GM12878 (cell line): Measurements from ENCODE around the gene SMAD5. TPM values are rescaled to one million over a fixed set of nuclear protein-coding genes. Genes with fewer than 3 reads are reported as not detected.

Experiments
- ATAC-seq: fragments of 200-7000 bp; cut with Tn5 transposase; 3 replicates; pipeline ENCODE4 v1.9.1; 2020; ENCODE audit warnings: mild to moderate bottlenecking, moderate library complexity
- BruUV-seq: library from RNA; stranded (reverse); fragments of 400-500 nt; replicated peaks from 2 replicates; lab custom pipeline; 2021; lab: Mats Ljungman, UMichigan
- CTCF ChIA-PET: fragments of 300-600 bp; sonication (Branson Sonifier 250); formaldehyde crosslinking; extraction: SDS; loops from one replicate; lab custom pipeline; 2021; ENCODE audit warnings: inconsistent platforms; lab: Yijun Ruan, JAX
- POLR2A ChIA-PET: fragments of 350-600 bp; formaldehyde crosslinking; extraction: SDS; loops from one replicate; lab custom pipeline; 2021; ENCODE audit warnings: inconsistent platforms; lab: Charles Lee
- RAD21 ChIA-PET: fragments of 300-600 bp; sonication (Branson Sonifier 250); formaldehyde crosslinking; loops from one replicate; lab custom pipeline; 2023; ENCODE audit warnings: antibody characterized with exemption; ENCODE audit not compliant: unreplicated experiment; lab: Charles Lee
- SMC1A ChIA-PET: fragments of 300-600 bp; sonication (Branson Sonifier 250); formaldehyde crosslinking; loops from one replicate; lab custom pipeline; 2023; ENCODE audit not compliant: unreplicated experiment, uncharacterized antibody; lab: Charles Lee
- DNase-seq: peaks from one replicate; pipeline ENCODE4 v3.0.0-alpha.2; 2011; ENCODE audit warnings: low read depth, low spot score
- FAIRE-seq: peaks from 3 replicates; lab custom pipeline; 2011; peaks lifted over from hg19 to GRCh38; lab: Jason Lieb, UNC
- H2AFZ ChIP-seq: 2 replicates; pipeline ENCODE4 v1.6.0; 2011; ENCODE audit warnings: low read depth, low read length, control low read depth; ENCODE audit not compliant: control insufficient read depth
- H3K27ac ChIP-seq: 2 replicates; pipeline ENCODE4 v1.5.1; 2011; ENCODE audit warnings: control low read depth; ENCODE audit not compliant: control insufficient read depth, insufficient read depth
- H3K27me3 ChIP-seq, 2 experiments: replicated peaks in 1 of 2; 2 replicates each; pipeline versions ENCODE4 v1.6.0 to v1.6.1; 2011; ENCODE audit warnings: low read length in 1 of 2; ENCODE audit not compliant: control insufficient read depth in 2 of 2, insufficient read depth in 2 of 2
- H3K36me3 ChIP-seq, 2 experiments: 2 replicates each; pipeline ENCODE4 v1.5.1; 2011; ENCODE audit warnings: low read length in 1 of 2; ENCODE audit not compliant: control insufficient read depth in 2 of 2, insufficient read depth in 2 of 2
- H3K4me1 ChIP-seq: 2 replicates; pipeline ENCODE4 v1.6.1; 2011; ENCODE audit warnings: mild to moderate bottlenecking, low read length, moderate library complexity, mixed read lengths; ENCODE audit not compliant: control insufficient read depth, insufficient read depth
- H3K4me2 ChIP-seq: 2 replicates; pipeline ENCODE4 v1.6.0; 2011; ENCODE audit warnings: control low read depth; ENCODE audit not compliant: control insufficient read depth, insufficient read depth
- H3K4me3 ChIP-seq: fragments of 200-600 bp; sonication (generic); 2 replicates; pipeline ENCODE4 v1.5.1; 2016
- H3K79me2 ChIP-seq: 2 replicates; pipeline ENCODE4 v1.6.0; 2011; ENCODE audit warnings: low read length; ENCODE audit not compliant: control insufficient read depth, insufficient read depth
- H3K9ac ChIP-seq: 2 replicates; pipeline ENCODE4 v1.8.0; 2011; ENCODE audit warnings: low read length, control low read depth, mixed read lengths; ENCODE audit not compliant: control insufficient read depth, insufficient read depth
- H3K9me3 ChIP-seq: replicated peaks from 3 replicates; pipeline ENCODE4 v1.5.1; 2011; ENCODE audit warnings: mild to moderate bottlenecking, low read length; ENCODE audit not compliant: control insufficient read depth, insufficient read depth
- H4K20me1 ChIP-seq: 2 replicates; pipeline ENCODE4 v1.6.0; 2011; ENCODE audit not compliant: control insufficient read depth, insufficient read depth
- BCL11A ChIP-seq: IDR thresholded peaks from 2 replicates; pipeline ENCODE4 v1.6.1; 2011; ENCODE audit warnings: low read depth, low read length
- BHLHE40 ChIP-seq, 2 experiments: fragments of 450-650 bp in 1 of 2; IDR thresholded peaks; 2 replicates each; pipeline ENCODE4 v1.6.1; 2011 to 2017; ENCODE audit warnings: low read depth in 2 of 2, borderline replicate concordance in 1 of 2, improper control_type of control experiment in 1 of 2, low read length in 1 of 2, mild to moderate bottlenecking in 1 of 2
- CBX3 ChIP-seq: fragments of 200-600 bp; sonication (generic); IDR thresholded peaks from 2 replicates; pipeline ENCODE4 v1.6.1; 2016; ENCODE audit warnings: low read depth, borderline replicate concordance
- ESRRA ChIP-seq: IDR thresholded peaks from 2 replicates; pipeline ENCODE4 v1.6.1; 2012; ENCODE audit warnings: mild to moderate bottlenecking, low read length, improper control_type of control experiment
- HDGF ChIP-seq: fragments of 450-650 bp; IDR thresholded peaks from 2 replicates; pipeline ENCODE4 v1.6.1; 2016; ENCODE audit warnings: antibody characterized with exemption
- JUNB ChIP-seq: IDR thresholded peaks from 2 replicates; pipeline ENCODE4 v1.6.1; 2016; ENCODE audit warnings: antibody characterized with exemption, mild to moderate bottlenecking
- MTA3 ChIP-seq: IDR thresholded peaks from 2 replicates; pipeline ENCODE4 v1.6.1; 2012; ENCODE audit warnings: low read length, inconsistent platforms, borderline replicate concordance
- NR2C2 ChIP-seq: IDR thresholded peaks from 2 replicates; pipeline ENCODE4 v1.6.1; 2011; ENCODE audit warnings: borderline replicate concordance, low read depth; ENCODE audit not compliant: control insufficient read depth, insufficient read length
- NR2F1 ChIP-seq: fragments of 450-650 bp; conservative IDR thresholded peaks from 2 replicates; pipeline ENCODE4 v1.6.1; 2017; ENCODE audit warnings: mild to moderate bottlenecking
- PML ChIP-seq: IDR thresholded peaks from 2 replicates; pipeline ENCODE4 v1.6.1; 2012; ENCODE audit warnings: low read length, inconsistent platforms
- POLR2AphosphoS5 ChIP-seq: IDR thresholded peaks from 2 replicates; pipeline ENCODE4 v1.6.1; 2011; ENCODE audit warnings: mild to moderate bottlenecking, low read length, inconsistent platforms
- RBBP5 ChIP-seq: fragments of 200-600 bp; sonication (generic); conservative IDR thresholded peaks from 2 replicates; pipeline ENCODE4 v1.6.1; 2016
- SMARCA5 ChIP-seq: fragments of 450-650 bp; IDR thresholded peaks from 2 replicates; pipeline ENCODE4 v1.6.1; 2017; ENCODE audit warnings: mild to moderate bottlenecking
- SP1 ChIP-seq: IDR thresholded peaks from one replicate; pipeline ENCODE4 v1.6.1; 2011; ENCODE audit warnings: low read depth, low read length
- TAF1 ChIP-seq: IDR thresholded peaks from 2 replicates; pipeline ENCODE4 v1.6.1; 2011; ENCODE audit warnings: mild to moderate bottlenecking, low read depth, low read length, borderline replicate concordance
- WGBS: methylation state at CpG from one replicate; pipeline ENCODE4 v1.1.6; 2016; ENCODE audit warnings: low lambda C conversion rate; ENCODE audit not compliant: insufficient replicate concordance, insufficient coverage; ENCODE audit errors: missing lambda C conversion rate; 5-methylcytosine and 5-hydroxymethylcytosine counted together
- in situ Hi-C: fragments of 300-500 bp; cut with MboI; formaldehyde crosslinking; loops from 9 replicates; pipeline ENCODE4 v1.14.3; 2018; ENCODE audit warnings: mixed read lengths
- intact Hi-C: fragments of 100-400 bp; cut with micrococcal nuclease; formaldehyde crosslinking; loops from one replicate; pipeline ENCODE4 v1.14.2; 2022; ENCODE audit not compliant: unreplicated experiment
- polyA plus RNA-seq, 11 experiments: library from polyadenylated mRNA; depleted of rRNA in 4 of 11; unstranded in 6 of 11; stranded (reverse) in 5 of 11; fragments of >200 nt; fragmentation: Nextera tagmentation in 4 of 11; fragmentation: Illumina TruSeq in 1 of 11; extraction: Ambion mirVana in 4 of 11; extraction: Trizol in 1 of 11; gene quantifications; 1 replicate in 1 of 11; 2 replicates in 10 of 11; pipeline versions ENCODE4 v1.2.1 to v1.2.3, GENCODE V29; 2011 to 2016; ENCODE audit warnings: inconsistent platforms in 2 of 11, missing spikeins in 2 of 11, low read depth in 1 of 11
- total RNA-seq, 4 experiments: library from RNA; depleted of rRNA in 3 of 4; stranded (reverse); fragments of >200 nt in 3 of 4; fragmentation: Illumina TruSeq in 1 of 4; extraction: Trizol in 1 of 4; gene quantifications; 2 replicates each; pipeline versions ENCODE4 v1.2.1 to v1.2.3, GENCODE V29; 2013 to 2021
- TF ChIP-seq, protein P1 (sequence below): IDR thresholded peaks from 2 replicates; pipeline ENCODE4 v1.6.1; 2012; ENCODE audit warnings: low read depth, low read length, improper control_type of control experiment
- TF ChIP-seq, protein P2 (sequence below): fragments of 150-350 bp; IDR thresholded peaks from 2 replicates; pipeline ENCODE4 v1.6.1; 2014; ENCODE audit warnings: mild to moderate bottlenecking, low read depth, low read length
- TF ChIP-seq, protein P3 (sequence below): IDR thresholded peaks from 2 replicates; pipeline ENCODE4 v1.6.1; 2011; ENCODE audit warnings: borderline replicate concordance, low read depth, mild to moderate bottlenecking, moderate library complexity, mixed read lengths, low read length; ENCODE audit not compliant: insufficient read depth; ENCODE audit errors: extremely low read length

The SMAD5 gene
- total and polyA plus RNA-seq, 10 of the 15 experiments (the other 5 are each of a cell fraction or from before 2014, with no cell fraction given), result 3.6 to 40.6 (median 11.7) TPM

DNA sequence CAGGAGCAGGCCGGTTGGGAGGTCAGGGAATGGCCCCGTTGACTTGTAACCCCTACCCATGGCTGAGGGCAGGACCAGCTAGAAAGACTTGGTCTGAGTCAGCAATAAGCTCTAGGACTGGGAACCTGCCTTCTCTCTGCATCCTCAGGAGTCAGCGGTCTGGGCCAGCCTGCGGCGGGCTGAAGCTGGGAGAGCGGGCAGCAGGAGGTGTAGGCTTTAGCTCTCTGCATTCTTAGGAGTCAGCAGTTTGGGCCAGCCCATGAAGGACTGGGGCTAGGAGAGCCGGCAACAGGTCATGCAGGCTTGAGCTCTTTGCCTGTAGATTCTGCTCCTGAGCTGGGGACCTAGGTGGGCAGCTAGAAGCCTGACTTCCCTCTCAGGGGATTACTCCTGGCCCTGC lies 66.8 kb downstream of the SMAD5 start:
- no peak for ATAC-seq
- RAD21 ChIA-PET, result no interaction called here
- no peaks in the 10 kb centered on the region for H4K20me1 ChIP-seq

More for the DNA sequence above, 66.8 kb downstream of the SMAD5 start:
- DNase-seq (no peak), FAIRE-seq (no peak)
- SMC1A ChIA-PET, result interaction anchor here (1.0 kb wide), 1 partner anchor 15 kb away, joined by 3 read pairs; no protein-coding TSS in a partner anchor
- Histone ChIP-seq H3K9ac (no peak overlapping the region), H2AFZ (no peak overlapping the region), H3K27ac (no peak overlapping the region), H3K27me3 (peaks cover 0 to 2% of the 10 kb centered on the region in 2 experiments; a peak in 3 of 4 replicates), H3K4me3 (no peak overlapping the region), H3K9me3 (no peaks in the 10 kb centered on the region), H3K4me1 (no peaks in the 10 kb centered on the region), H3K36me3 (no peaks in the 10 kb centered on the region), H3K79me2 (no peaks in the 10 kb centered on the region), H3K4me2 (no peak overlapping the region)
- TF ChIP-seq CBX3 (no peak), ESRRA (no peak), NR2C2 (no peak), MTA3 (no peak), SMARCA5 (no peak), SP1 (no peak), POLR2AphosphoS5 (no peak), TAF1 (no peak), RBBP5 (no peak), BHLHE40 (IDR thresholded peaks at IDR 0.05; ENCODE audit: borderline replicate concordance in 1 of 2, low read depth in 2 of 2, low read length in 1 of 2) (no peak), PML (no peak), HDGF (no peak), BCL11A (no peak), NR2F1 (no peak), JUNB (no peak)
- TF ChIP-seq, protein P1, sequence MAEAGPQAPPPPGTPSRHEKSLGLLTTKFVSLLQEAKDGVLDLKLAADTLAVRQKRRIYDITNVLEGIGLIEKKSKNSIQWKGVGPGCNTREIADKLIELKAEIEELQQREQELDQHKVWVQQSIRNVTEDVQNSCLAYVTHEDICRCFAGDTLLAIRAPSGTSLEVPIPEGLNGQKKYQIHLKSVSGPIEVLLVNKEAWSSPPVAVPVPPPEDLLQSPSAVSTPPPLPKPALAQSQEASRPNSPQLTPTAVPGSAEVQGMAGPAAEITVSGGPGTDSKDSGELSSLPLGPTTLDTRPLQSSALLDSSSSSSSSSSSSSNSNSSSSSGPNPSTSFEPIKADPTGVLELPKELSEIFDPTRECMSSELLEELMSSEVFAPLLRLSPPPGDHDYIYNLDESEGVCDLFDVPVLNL, result no peak
- TF ChIP-seq, protein P2, sequence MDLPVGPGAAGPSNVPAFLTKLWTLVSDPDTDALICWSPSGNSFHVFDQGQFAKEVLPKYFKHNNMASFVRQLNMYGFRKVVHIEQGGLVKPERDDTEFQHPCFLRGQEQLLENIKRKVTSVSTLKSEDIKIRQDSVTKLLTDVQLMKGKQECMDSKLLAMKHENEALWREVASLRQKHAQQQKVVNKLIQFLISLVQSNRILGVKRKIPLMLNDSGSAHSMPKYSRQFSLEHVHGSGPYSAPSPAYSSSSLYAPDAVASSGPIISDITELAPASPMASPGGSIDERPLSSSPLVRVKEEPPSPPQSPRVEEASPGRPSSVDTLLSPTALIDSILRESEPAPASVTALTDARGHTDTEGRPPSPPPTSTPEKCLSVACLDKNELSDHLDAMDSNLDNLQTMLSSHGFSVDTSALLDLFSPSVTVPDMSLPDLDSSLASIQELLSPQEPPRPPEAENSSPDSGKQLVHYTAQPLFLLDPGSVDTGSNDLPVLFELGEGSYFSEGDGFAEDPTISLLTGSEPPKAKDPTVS, result no peak
- TF ChIP-seq, protein P3, sequence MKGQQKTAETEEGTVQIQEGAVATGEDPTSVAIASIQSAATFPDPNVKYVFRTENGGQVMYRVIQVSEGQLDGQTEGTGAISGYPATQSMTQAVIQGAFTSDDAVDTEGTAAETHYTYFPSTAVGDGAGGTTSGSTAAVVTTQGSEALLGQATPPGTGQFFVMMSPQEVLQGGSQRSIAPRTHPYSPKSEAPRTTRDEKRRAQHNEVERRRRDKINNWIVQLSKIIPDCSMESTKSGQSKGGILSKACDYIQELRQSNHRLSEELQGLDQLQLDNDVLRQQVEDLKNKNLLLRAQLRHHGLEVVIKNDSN, result no peak
- in situ Hi-C loops (no loop called here), intact Hi-C loops (no loop called here)
- CTCF ChIA-PET, result interaction anchor here (1.5 to 1.8 kb wide), 3 partner anchors 12 to 136 kb away, joined by 3 to 6 read pairs (median 4); no protein-coding TSS in a partner anchor
- POLR2A ChIA-PET, result no interaction called here
- 60% methylated on average over 7 of the region's 7 CpGs for WGBS
- BruUV-seq, result no TSS peak
